Activated T-helper 1 cell treated with anti-CD3 and anti-CD28 coated beads, Interleukin-12 subunit alpha, Interleukin-12 subunit beta, Interleukin-2, Interleukin-4 antibody, amounts not matched to agents 30 ng/mL and 10 ng/mL and 1 ng/mL, durations not matched to agents 14 hours and 24 hours and 36 hours (primary cell): ENCODE data around the gene ASMTL. TPM values are rescaled to one million over a fixed set of nuclear protein-coding genes. Genes with fewer than 3 reads are reported as not detected.

Source experiments
- DNase-seq: peaks from one replicate; pipeline ENCODE4 v3.0.0; 2021; ENCODE audit warnings: low spot score
- H3K27ac Mint-ChIP-seq: one replicate; pipeline ENCODE4 v1.8.0; 2021; ENCODE audit warnings: mild to moderate bottlenecking, mixed read lengths
- H3K27me3 Mint-ChIP-seq: one replicate; pipeline ENCODE4 v1.8.0; 2022; ENCODE audit warnings: mild to moderate bottlenecking, moderate library complexity, mixed read lengths; ENCODE audit not compliant: insufficient read depth
- H3K36me3 Mint-ChIP-seq: one replicate; pipeline ENCODE4 v1.8.0; 2021; ENCODE audit warnings: low read depth, mixed read lengths
- H3K4me1 Mint-ChIP-seq: one replicate; pipeline ENCODE4 v1.8.0; 2021; ENCODE audit warnings: low read depth, mixed read lengths
- H3K4me3 Mint-ChIP-seq: one replicate; pipeline ENCODE4 v1.8.0; 2021; ENCODE audit warnings: mild to moderate bottlenecking, moderate library complexity, mixed read lengths
- H3K9me3 Mint-ChIP-seq: one replicate; pipeline ENCODE4 v1.8.0; 2021; ENCODE audit warnings: mixed read lengths
- intact Hi-C: fragments of 100-400 bp; cut with micrococcal nuclease; formaldehyde crosslinking; loops from one replicate; pipeline ENCODE4 v1.15.1; 2024
- total RNA-seq: library from RNA; stranded (reverse); gene quantifications from 2 replicates; pipeline ENCODE4 v1.2.3, GENCODE V29; 2022

The ASMTL gene
- total RNA-seq, 1 donor from 2014 or later = 48.0 TPM

GRCh38 chrX:1463581-1463980, 10.9 kb upstream of the ASMTL start:
- peak overlapping the region; percentile 90 for H3K27ac Mint-ChIP-seq
- intact Hi-C loops = loop anchor here (1.0 to 2.0 kb wide), 5 partner anchors 9 to 73 kb away; partner anchors contain the start of gene SLC25A6
- H3K4me3 Mint-ChIP-seq = peak overlapping the region; percentile 77
- peaks cover 25% of the 10 kb centered on the region for H3K36me3 Mint-ChIP-seq
- no peaks in the 10 kb centered on the region for H3K27me3 Mint-ChIP-seq
- peaks cover 64% of the 10 kb centered on the region for H3K4me1 Mint-ChIP-seq
- no peak for DNase-seq
- H3K9me3 Mint-ChIP-seq = no peaks in the 10 kb centered on the region

DNA sequence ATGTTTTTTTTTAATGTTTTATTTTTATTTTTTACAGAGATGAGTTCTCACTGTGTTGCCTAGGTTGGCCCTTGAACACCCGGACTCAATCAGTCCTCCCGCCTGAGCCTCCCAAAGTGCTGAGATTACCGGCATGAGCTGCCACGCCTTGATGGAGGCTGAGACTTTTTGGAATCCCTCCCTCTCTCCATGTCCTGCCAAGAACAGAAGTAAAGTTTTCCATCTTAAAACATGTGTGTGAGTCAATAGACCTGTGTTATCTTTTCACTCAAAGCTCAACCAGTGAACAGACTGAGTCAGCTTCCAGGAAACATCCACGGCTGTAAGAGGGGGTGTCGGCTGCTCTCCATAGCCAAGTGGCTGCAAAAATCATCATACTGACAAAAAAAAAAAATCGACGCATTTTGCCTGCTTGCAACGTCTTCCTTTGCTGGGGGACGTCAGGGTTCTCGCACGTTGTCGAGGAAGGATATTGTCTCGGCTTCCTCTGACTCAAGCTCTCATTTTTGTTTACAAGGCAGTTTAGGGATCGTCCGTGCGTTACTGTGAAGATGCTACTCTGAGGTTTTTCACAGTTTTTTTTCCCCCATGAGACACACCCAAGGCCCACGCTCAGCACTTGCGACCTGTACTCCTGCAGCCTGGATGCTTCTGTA, 10.0 kb upstream of the ASMTL start:
- peaks cover 22% of the 10 kb centered on the region for H3K36me3 Mint-ChIP-seq
- H3K27me3 Mint-ChIP-seq = no peaks in the 10 kb centered on the region
- intact Hi-C loops = loop anchor here (1.0 to 2.0 kb wide), 6 partner anchors 8 to 74 kb away; partner anchors contain the start of gene SLC25A6
- H3K27ac Mint-ChIP-seq = peak overlapping the region; percentile 90
- H3K4me3 Mint-ChIP-seq = peak overlapping the region; percentile 77
- no peaks in the 10 kb centered on the region for H3K9me3 Mint-ChIP-seq
- H3K4me1 Mint-ChIP-seq = peaks cover 58% of the 10 kb centered on the region
- DNase-seq = peak; percentile 79

DNA sequence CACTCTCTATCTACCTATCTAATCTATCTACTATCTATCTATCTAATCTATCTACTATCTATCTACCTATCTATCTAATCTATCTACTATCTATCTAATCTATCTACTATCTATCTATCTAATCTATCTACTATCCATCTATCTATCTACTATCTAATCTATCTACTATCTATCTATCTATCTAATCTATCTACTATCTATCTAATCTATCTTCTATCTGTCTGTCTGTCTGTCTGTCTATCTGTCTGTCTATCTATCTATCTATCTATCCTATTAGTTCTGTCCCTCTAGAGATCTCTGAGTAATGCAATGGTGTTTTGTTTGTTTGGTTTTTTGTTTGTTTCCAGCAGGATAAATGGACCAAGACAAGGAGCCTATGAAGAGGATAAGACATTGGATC, 9.4 kb upstream of the ASMTL start:
- no peaks in the 10 kb centered on the region for H3K9me3 Mint-ChIP-seq
- H3K4me1 Mint-ChIP-seq = peaks cover 52% of the 10 kb centered on the region
- intact Hi-C loops = loop anchor here (1.0 to 2.0 kb wide), 3 partner anchors 8 to 69 kb away; partner anchors contain the start of gene SLC25A6
- peak overlapping the region; percentile 90 for H3K27ac Mint-ChIP-seq
- DNase-seq = no peak
- H3K27me3 Mint-ChIP-seq = no peaks in the 10 kb centered on the region
- peaks cover 19% of the 10 kb centered on the region for H3K36me3 Mint-ChIP-seq
- peak overlapping the region; percentile 77 for H3K4me3 Mint-ChIP-seq

DNA sequence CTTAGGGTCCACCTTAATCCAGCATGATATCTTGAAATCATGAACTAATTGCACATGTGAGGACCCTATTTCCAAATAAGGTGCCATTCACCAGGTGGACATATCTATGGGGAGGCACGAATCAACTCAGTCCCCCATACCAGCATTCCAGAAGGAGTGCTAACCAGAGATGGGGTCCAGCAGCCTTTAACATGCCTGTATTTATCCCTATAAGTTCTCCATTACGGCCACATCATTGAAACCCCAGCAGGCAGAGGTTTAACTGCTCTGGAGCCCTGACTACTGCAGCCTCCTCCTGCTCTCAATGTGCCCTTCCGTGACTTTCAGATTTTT, 3.2 kb upstream of the ASMTL start:
- no peak for DNase-seq
- intact Hi-C loops = no loop called here
- Mint-ChIP-seq H3K27me3 (no peaks in the 10 kb centered on the region), H3K9me3 (no peaks in the 10 kb centered on the region), H3K4me3 (peak overlapping the region; percentile 46), H3K36me3 (no peaks in the 10 kb centered on the region), H3K27ac (no peak overlapping the region), H3K4me1 (peaks cover 13% of the 10 kb centered on the region)

GRCh38 chrX:1453951-1454785, 1.5 kb upstream of the ASMTL start:
- peaks cover 10% of the 10 kb centered on the region for H3K36me3 Mint-ChIP-seq
- peaks cover 10% of the 10 kb centered on the region for H3K9me3 Mint-ChIP-seq
- H3K4me1 Mint-ChIP-seq = peaks cover 13% of the 10 kb centered on the region
- DNase-seq = peak; percentile 82
- H3K27me3 Mint-ChIP-seq = no peaks in the 10 kb centered on the region
- intact Hi-C loops = loop anchor here (1.0 to 5.0 kb wide), 15 partner anchors 8 to 1258 kb away; partner anchors contain the start of genes AKAP17A, DHRSX, SLC25A6 and ZBED1
- peak overlapping the region; percentile 68 for H3K4me3 Mint-ChIP-seq
- H3K27ac Mint-ChIP-seq = peak overlapping the region; percentile 36

GRCh38 chrX:1453395-1453783, 680 bp upstream of the ASMTL start:
- peak overlapping the region; percentile 86 for H3K4me3 Mint-ChIP-seq
- peak; percentile 73 for DNase-seq
- peaks cover 18% of the 10 kb centered on the region for H3K9me3 Mint-ChIP-seq
- intact Hi-C loops = loop anchor here (1.0 to 5.0 kb wide), 12 partner anchors 39 to 1259 kb away; partner anchors contain the start of genes AKAP17A, DHRSX, SLC25A6 and ZBED1
- peaks cover 13% of the 10 kb centered on the region for H3K4me1 Mint-ChIP-seq
- peak overlapping the region; percentile 94 for H3K27ac Mint-ChIP-seq
- H3K27me3 Mint-ChIP-seq = no peaks in the 10 kb centered on the region
- peaks cover 18% of the 10 kb centered on the region for H3K36me3 Mint-ChIP-seq

DNA sequence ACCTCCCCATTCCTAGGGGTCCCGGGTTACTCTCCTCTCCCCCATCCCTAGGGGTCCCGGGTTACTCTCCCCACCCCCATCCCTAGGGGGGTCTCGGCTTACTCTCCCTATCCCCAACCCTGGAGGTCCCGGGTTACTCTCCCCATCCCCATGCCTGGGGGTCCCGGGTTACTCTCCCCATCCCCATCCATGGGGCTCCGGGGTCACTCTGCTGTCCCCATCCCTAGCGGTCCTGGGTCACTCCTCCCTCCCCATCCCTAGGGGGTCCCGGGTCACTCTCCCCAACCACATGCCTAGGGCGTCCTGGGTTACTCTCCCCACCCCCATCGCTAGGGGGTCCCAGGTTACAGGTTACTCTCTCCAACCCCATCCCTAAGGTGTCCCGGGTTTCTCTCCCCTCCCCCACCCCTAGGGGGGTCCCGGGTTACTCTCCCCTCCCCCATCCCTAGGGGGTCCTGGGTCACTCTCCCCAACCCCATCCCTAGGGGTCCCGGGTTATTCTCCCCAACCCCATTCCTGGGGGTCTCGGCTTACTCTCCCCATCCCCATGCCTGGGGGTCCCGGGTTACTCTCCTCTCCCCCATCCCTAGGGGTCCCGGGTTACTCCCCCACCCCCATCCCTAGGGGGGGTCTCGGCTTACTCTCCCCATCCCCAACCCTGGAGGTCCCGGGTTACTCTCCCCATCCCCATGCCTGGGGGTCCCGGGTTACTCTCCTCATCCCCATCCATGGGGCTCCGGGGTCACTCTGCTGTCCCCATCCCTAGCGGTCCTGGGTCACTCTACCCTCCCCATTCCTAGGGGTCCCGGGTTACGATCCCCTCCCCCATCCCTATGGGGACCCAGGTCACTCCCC, 821 bp downstream of the ASMTL start:
- Mint-ChIP-seq H3K27me3 (no peaks in the 10 kb centered on the region), H3K4me1 (peaks cover 13% of the 10 kb centered on the region), H3K36me3 (peaks cover 31% of the 10 kb centered on the region), H3K4me3 (peak overlapping the region; percentile 84), H3K9me3 (peaks cover 33% of the 10 kb centered on the region), H3K27ac (peak overlapping the region; percentile 87)
- DNase-seq = no peak
- intact Hi-C loops = loop anchor here (5.0 kb wide), 5 partner anchors 40 to 1260 kb away; partner anchors contain the start of genes DHRSX and ZBED1

DNA sequence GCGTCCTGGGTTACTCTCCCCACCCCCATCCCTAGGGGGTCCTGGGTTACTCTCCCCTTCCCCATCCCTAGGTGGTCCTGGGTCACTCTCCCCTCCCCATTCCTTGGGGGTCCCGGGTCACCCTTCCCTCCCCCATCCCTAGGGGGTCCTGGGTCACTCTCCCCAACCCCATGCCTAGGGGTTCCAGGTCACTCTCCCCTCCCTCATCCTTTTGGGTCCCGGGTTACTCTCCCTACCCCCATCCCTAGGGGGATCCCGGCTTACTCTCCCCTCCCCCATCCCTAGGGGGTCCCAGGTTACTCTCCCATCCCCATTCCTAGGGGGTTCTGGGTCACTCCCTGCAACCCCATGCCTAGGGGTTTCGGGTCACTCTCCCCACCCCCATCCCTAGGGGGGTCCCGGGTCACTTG, 1.5 kb downstream of the ASMTL start:
- peak overlapping the region; percentile 84 for H3K4me3 Mint-ChIP-seq
- H3K36me3 Mint-ChIP-seq = peaks cover 36% of the 10 kb centered on the region
- no peaks in the 10 kb centered on the region for H3K27me3 Mint-ChIP-seq
- peaks cover 13% of the 10 kb centered on the region for H3K4me1 Mint-ChIP-seq
- H3K9me3 Mint-ChIP-seq = peaks cover 38% of the 10 kb centered on the region
- intact Hi-C loops = loop anchor here (5.0 kb wide), 5 partner anchors 41 to 1261 kb away; partner anchors contain the start of genes DHRSX and ZBED1
- no peak for DNase-seq
- no peak overlapping the region for H3K27ac Mint-ChIP-seq

DNA sequence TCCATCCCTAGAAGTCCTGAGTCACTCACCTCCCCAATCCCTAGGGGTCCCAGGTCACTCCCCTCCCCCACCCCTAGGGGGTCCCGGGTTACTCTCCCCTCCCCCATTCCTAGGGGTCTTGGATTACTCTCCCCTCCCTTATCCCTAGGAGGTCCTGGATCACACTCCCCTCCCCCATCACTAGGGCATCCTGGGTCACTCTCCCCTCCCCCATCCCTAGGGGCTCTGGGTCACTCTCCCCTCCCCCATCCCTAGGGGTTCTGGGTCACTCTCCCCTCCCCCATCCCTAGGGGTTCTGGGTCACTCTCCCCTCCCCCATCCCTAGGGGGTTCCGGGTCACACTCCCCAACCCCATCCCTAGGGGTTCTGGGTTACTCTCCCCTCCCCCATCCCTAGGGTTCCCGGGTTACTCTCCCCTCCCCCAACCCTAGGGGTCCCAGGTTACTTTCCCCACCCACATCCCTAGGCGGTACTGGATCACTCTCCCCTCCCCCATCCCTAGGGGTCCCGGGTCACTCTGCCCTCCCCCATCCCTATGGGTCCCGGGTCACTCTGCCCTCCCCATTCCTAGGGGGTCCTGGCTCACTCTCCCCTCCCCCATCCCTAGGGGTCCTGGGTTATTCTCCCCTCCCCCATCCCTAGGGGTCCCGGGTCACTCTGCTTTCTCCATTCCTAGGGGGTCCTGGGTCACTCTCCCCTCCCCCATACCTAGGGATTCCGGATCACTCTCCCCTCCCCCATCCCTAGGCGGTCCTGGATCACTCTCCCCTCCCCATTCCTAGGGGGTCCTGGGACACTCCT, 2.1 kb downstream of the ASMTL start:
- Mint-ChIP-seq H3K4me3 (no peak overlapping the region), H3K27ac (no peak overlapping the region), H3K4me1 (peaks cover 9% of the 10 kb centered on the region), H3K27me3 (no peaks in the 10 kb centered on the region), H3K9me3 (peaks cover 45% of the 10 kb centered on the region), H3K36me3 (peaks cover 42% of the 10 kb centered on the region)
- no peak for DNase-seq
- intact Hi-C loops = loop anchor here (5.0 kb wide), 5 partner anchors 42 to 1262 kb away; partner anchors contain the start of genes DHRSX and ZBED1

GRCh38 chrX:1449823-1450149, 2.9 kb downstream of the ASMTL start:
- Mint-ChIP-seq H3K9me3 (peaks cover 53% of the 10 kb centered on the region), H3K36me3 (peaks cover 50% of the 10 kb centered on the region), H3K27ac (peak overlapping the region; percentile 7), H3K4me3 (no peak overlapping the region), H3K4me1 (peaks cover 6% of the 10 kb centered on the region), H3K27me3 (no peaks in the 10 kb centered on the region)
- no peak for DNase-seq
- intact Hi-C loops = loop anchor here (5.0 kb wide), 5 partner anchors 43 to 1263 kb away; partner anchors contain the start of genes DHRSX and ZBED1

GRCh38 chrX:1449036-1449822, 3.5 kb downstream of the ASMTL start:
- intact Hi-C loops = no loop called here
- peaks cover 58% of the 10 kb centered on the region for H3K9me3 Mint-ChIP-seq
- no peak overlapping the region for H3K27ac Mint-ChIP-seq
- no peak for DNase-seq
- H3K36me3 Mint-ChIP-seq = peaks cover 55% of the 10 kb centered on the region
- peak overlapping the region; percentile 16 for H3K4me3 Mint-ChIP-seq
- H3K4me1 Mint-ChIP-seq = peaks cover under 1% of the 10 kb centered on the region
- H3K27me3 Mint-ChIP-seq = no peaks in the 10 kb centered on the region
